Measurements from ENCODE around the gene RNF213.

Gene RNF213

GRCh38 chr17:80372922-80373570 lies 112.4 kb downstream of the RNF213 start:
- DNase-seq (ENCODE audit: low read depth): no peak

GRCh38 chr17:80374039-80374731 lies 113.5 kb downstream of the RNF213 start:
- no peak for DNase-seq (ENCODE audit: low read depth)

- DNase-seq (ENCODE audit: low read depth): no peak
Observed at GRCh38 chr17:80374732-80375585, 114.3 kb downstream of the RNF213 start.

GRCh38 chr17:80376531-80376930 lies 115.9 kb downstream of the RNF213 start:
- DNase-seq (ENCODE audit: low read depth): no peak

- DNase-seq (ENCODE audit: low read depth): no peak
Observed at GRCh38 chr17:80377798-80378197, 117.1 kb downstream of the RNF213 start.

GRCh38 chr17:80379348-80379747 lies 118.7 kb downstream of the RNF213 start:
- no peak for DNase-seq (ENCODE audit: low read depth)

- DNase-seq (ENCODE audit: low read depth): no peak
Observed at GRCh38 chr17:80380068-80380467, 119.4 kb downstream of the RNF213 start.

GRCh38 chr17:80380555-80381002 lies 119.9 kb downstream of the RNF213 start:
- no peak for DNase-seq (ENCODE audit: low read depth)

GRCh38 chr17:80381416-80381923 lies 120.8 kb downstream of the RNF213 start:
- no peak for DNase-seq (ENCODE audit: low read depth)

- no peak for DNase-seq (ENCODE audit: low read depth)
Observed at GRCh38 chr17:80382446-80382845, 121.8 kb downstream of the RNF213 start.

- no peak for DNase-seq (ENCODE audit: low read depth)
Observed at GRCh38 chr17:80382956-80383355, 122.3 kb downstream of the RNF213 start.

- no peak for DNase-seq (ENCODE audit: low read depth)
Observed at GRCh38 chr17:80384078-80384960, 123.7 kb downstream of the RNF213 start.

- DNase-seq (ENCODE audit: low read depth): no peak
Observed at GRCh38 chr17:80385046-80385445, 124.4 kb downstream of the RNF213 start.

- no peak for DNase-seq (ENCODE audit: low read depth)
Observed at GRCh38 chr17:80386341-80386740, 125.7 kb downstream of the RNF213 start.

- no peak for DNase-seq (ENCODE audit: low read depth)
Observed at GRCh38 chr17:80387071-80387470, 126.4 kb downstream of the RNF213 start.

GRCh38 chr17:80388175-80388574 lies 127.5 kb downstream of the RNF213 start:
- no peak for DNase-seq (ENCODE audit: low read depth)

- DNase-seq (ENCODE audit: low read depth): no peak
Observed at GRCh38 chr17:80388601-80389000, 127.9 kb downstream of the RNF213 start.

GRCh38 chr17:80389011-80389995 lies 128.7 kb downstream of the RNF213 start:
- DNase-seq (ENCODE audit: low read depth): no peak

GRCh38 chr17:80393241-80393890 lies 132.7 kb downstream of the RNF213 start:
- DNase-seq (ENCODE audit: low read depth): no peak

- DNase-seq (ENCODE audit: low read depth): no peak
Observed at GRCh38 chr17:80393961-80394360, 133.3 kb downstream of the RNF213 start.

All from T-helper 22 cell (primary cell).